Fibroblast of lung (primary cell): ENCODE results near the gene USH1G. TPM values are rescaled to one million over a fixed set of nuclear protein-coding genes. Genes with fewer than 3 reads are reported as not detected.
A peak's percentile ranks its signal among the peaks of the same experiment; 100 is the strongest.

Source experiments
- DNase-seq, 2 donors: peaks; one replicate each; pipeline versions ENCODE4 v3.0.0 to v3.0.0-alpha.2; 2010; ENCODE audit warnings: low read depth in 2 of 2
- H2AFZ ChIP-seq: 2 replicates; pipeline ENCODE4 v1.5.1; 2012; ENCODE audit warnings: low read length, control low read depth, inconsistent platforms
- H3K27ac ChIP-seq: 2 replicates; pipeline ENCODE4 v1.5.1; 2011; ENCODE audit warnings: low read length, control low read depth; ENCODE audit not compliant: insufficient read depth
- H3K27me3 ChIP-seq: 2 replicates; pipeline ENCODE4 v1.5.1; 2011; ENCODE audit warnings: mild to moderate bottlenecking, low read length; ENCODE audit not compliant: control insufficient read depth, insufficient read depth
- H3K36me3 ChIP-seq: 2 replicates; pipeline ENCODE4 v1.5.1; 2011; ENCODE audit warnings: low read length; ENCODE audit not compliant: control insufficient read depth, insufficient read depth
- H3K4me1 ChIP-seq: 2 replicates; pipeline ENCODE4 v1.5.1; 2011; ENCODE audit warnings: low read length; ENCODE audit not compliant: control insufficient read depth, insufficient read depth; ENCODE audit errors: extremely low read depth
- H3K4me2 ChIP-seq: 2 replicates; pipeline ENCODE4 v1.5.1; 2011; ENCODE audit warnings: low read length, control low read depth; ENCODE audit not compliant: insufficient read depth; ENCODE audit errors: extremely low read depth
- H3K4me3 ChIP-seq, 4 experiments: fragments of 200-600 bp in 1 of 4; sonication (generic) in 1 of 4; replicated peaks in 1 of 4; 2 replicates each; pipeline ENCODE4 v1.5.1; 2011 to 2016; ENCODE audit warnings: low read length in 4 of 4, low read depth in 3 of 4, mild to moderate bottlenecking in 3 of 4, control low read depth in 2 of 4, inconsistent platforms in 1 of 4, mixed read lengths in 1 of 4; ENCODE audit not compliant: insufficient read depth in 1 of 4; ENCODE audit errors: control extremely low read depth in 1 of 4
- H3K79me2 ChIP-seq: 2 replicates; pipeline ENCODE4 v1.5.1; 2012; ENCODE audit warnings: mild to moderate bottlenecking, low read length, inconsistent platforms; ENCODE audit not compliant: control insufficient read depth, insufficient read depth
- H3K9ac ChIP-seq: 2 replicates; pipeline ENCODE4 v1.5.1; 2011; ENCODE audit warnings: mild to moderate bottlenecking, low read length, control low read depth; ENCODE audit not compliant: insufficient read depth
- H3K9me3 ChIP-seq: 2 replicates; pipeline ENCODE4 v1.5.1; 2012; ENCODE audit warnings: low read depth, low read length; ENCODE audit not compliant: control insufficient read depth, insufficient read depth
- H4K20me1 ChIP-seq: 2 replicates; pipeline ENCODE4 v1.5.1; 2011; ENCODE audit warnings: low read length; ENCODE audit not compliant: control insufficient read depth, insufficient read depth; ENCODE audit errors: extremely low read depth
- CTCF ChIP-seq, 2 donors: IDR thresholded peaks in 1 of 2; conservative IDR thresholded peaks in 1 of 2; 1 replicate in 1 of 2; 2 replicates in 1 of 2; pipeline ENCODE4 v1.5.1; 2011 to 2012; ENCODE audit warnings: low read length in 2 of 2, control low read depth in 1 of 2, inconsistent platforms in 1 of 2, low read depth in 1 of 2, mild to moderate bottlenecking in 1 of 2
- EZH2 ChIP-seq: IDR thresholded peaks from 2 replicates; pipeline ENCODE4 v1.5.1; 2012; ENCODE audit warnings: low read length, control low read depth, mild to moderate bottlenecking; ENCODE audit errors: missing control alignments
- polyA plus RNA-seq, 2 donors: library from polyadenylated mRNA; depleted of rRNA in 1 of 2; stranded (reverse) in 1 of 2; unstranded in 1 of 2; fragments of >200 nt; gene quantifications; 2 replicates each; pipeline ENCODE4 v1.2.1, GENCODE V29; 2011 to 2012; ENCODE audit warnings: missing spikeins in 1 of 2
- total RNA-seq: library from RNA; depleted of rRNA; stranded (reverse); fragments of >200 nt; gene quantifications from 2 replicates; pipeline ENCODE4 v1.2.1, GENCODE V29; 2014

The USH1G gene
- total and polyA plus RNA-seq, 2 donors (not counting 1 experiment from before 2014, with no cell fraction given) = not detected

- H3K4me2 ChIP-seq = no peak overlapping the region
- H4K20me1 ChIP-seq = no peaks in the 10 kb centered on the region
- H3K27ac ChIP-seq = no peak overlapping the region
- no peaks in the 10 kb centered on the region for H3K4me1 ChIP-seq
- H2AFZ ChIP-seq = no peak overlapping the region
- TF ChIP-seq CTCF (conservative IDR thresholded peaks at IDR 0.05 in 1 of 2, IDR thresholded peaks at IDR 0.05 in 1 of 2; ENCODE audit: low read depth in 1 of 2, low read length in 2 of 2) (peak in 1 of 2 donors; percentile 7), EZH2 (no peak)
- H3K9me3 ChIP-seq = no peaks in the 10 kb centered on the region
- H3K79me2 ChIP-seq = no peaks in the 10 kb centered on the region
- no peak overlapping the region for H3K9ac ChIP-seq
- DNase-seq = no peak
- no peaks in the 10 kb centered on the region for H3K36me3 ChIP-seq
- no peak overlapping the region for H3K4me3 ChIP-seq
- peaks cover 2% of the 10 kb centered on the region for H3K27me3 ChIP-seq
Observed at GRCh38 chr17:74963656-74964055, 40.6 kb upstream of the USH1G start.

GRCh38 chr17:74962622-74963394 is 39.8 kb upstream of the USH1G start:
- DNase-seq = no peak
- H3K9me3 ChIP-seq = no peaks in the 10 kb centered on the region
- H3K9ac ChIP-seq = no peak overlapping the region
- no peak for TF ChIP-seq EZH2
- TF ChIP-seq CTCF (conservative IDR thresholded peaks at IDR 0.05 in 1 of 2, IDR thresholded peaks at IDR 0.05 in 1 of 2; ENCODE audit: low read depth in 1 of 2, low read length in 2 of 2) = no peak
- no peaks in the 10 kb centered on the region for H3K27me3 ChIP-seq
- H3K36me3 ChIP-seq = no peaks in the 10 kb centered on the region
- H3K79me2 ChIP-seq = no peaks in the 10 kb centered on the region
- no peak overlapping the region for H3K4me2 ChIP-seq
- H3K4me1 ChIP-seq = no peaks in the 10 kb centered on the region
- no peak overlapping the region for H3K27ac ChIP-seq
- no peaks in the 10 kb centered on the region for H4K20me1 ChIP-seq
- H3K4me3 ChIP-seq = no peak overlapping the region
- no peak overlapping the region for H2AFZ ChIP-seq

- Histone ChIP-seq H3K27me3 (no peaks in the 10 kb centered on the region), H2AFZ (no peak overlapping the region), H3K9me3 (no peaks in the 10 kb centered on the region), H3K9ac (no peak overlapping the region), H3K4me1 (no peaks in the 10 kb centered on the region), H3K4me2 (no peak overlapping the region), H3K79me2 (no peaks in the 10 kb centered on the region), H3K4me3 (no peak overlapping the region), H3K27ac (no peak overlapping the region), H4K20me1 (no peaks in the 10 kb centered on the region), H3K36me3 (no peaks in the 10 kb centered on the region)
- DNase-seq = peak; percentile 70 to 85
- TF ChIP-seq CTCF (conservative IDR thresholded peaks at IDR 0.05 in 1 of 2, IDR thresholded peaks at IDR 0.05 in 1 of 2; ENCODE audit: low read depth in 1 of 2, low read length in 2 of 2) = peak; percentile 64 to 68
- no peak for TF ChIP-seq EZH2
Observed at GRCh38 chr17:74961657-74962350, 38.7 kb upstream of the USH1G start.
